ENCODE measurements around the gene CCDC136.
A peak's percentile ranks its signal among the peaks of the same experiment; 100 is the strongest.

Gene CCDC136

GRCh38 chr7:128833148-128833945, 41.6 kb downstream of the CCDC136 start:
- DNase-seq, result peak; percentile 16

GRCh38 chr7:128833946-128834325, 42.2 kb downstream of the CCDC136 start:
- DNase-seq, result no peak

- no peak for DNase-seq
These were observed 43.5 kb downstream of the CCDC136 start for GRCh38 chr7:128835231-128835751.

- DNase-seq, result no peak
These were observed 44.2 kb downstream of the CCDC136 start for GRCh38 chr7:128835790-128836641.

- no peak for DNase-seq
These were observed 45.1 kb downstream of the CCDC136 start for GRCh38 chr7:128836729-128837348.

- DNase-seq, result no peak
These were observed 45.8 kb downstream of the CCDC136 start for GRCh38 chr7:128837521-128837921.

GRCh38 chr7:128838109-128838779, 46.5 kb downstream of the CCDC136 start:
- no peak for DNase-seq

- DNase-seq, result no peak
These were observed 47.4 kb downstream of the CCDC136 start for GRCh38 chr7:128838981-128839731.

GRCh38 chr7:128839751-128840177, 48.0 kb downstream of the CCDC136 start:
- no peak for DNase-seq

GRCh38 chr7:128840326-128841170, 48.8 kb downstream of the CCDC136 start:
- no peak for DNase-seq

- no peak for DNase-seq
These were observed 49.5 kb downstream of the CCDC136 start for GRCh38 chr7:128841171-128841690.

GRCh38 chr7:128841921-128842673, 50.3 kb downstream of the CCDC136 start:
- peak; percentile 63 for DNase-seq

- DNase-seq, result no peak
These were observed 51.2 kb downstream of the CCDC136 start for GRCh38 chr7:128842674-128843641.

GRCh38 chr7:128843938-128844621, 52.3 kb downstream of the CCDC136 start:
- no peak for DNase-seq

GRCh38 chr7:128844777-128845311, 53.1 kb downstream of the CCDC136 start:
- no peak for DNase-seq

GRCh38 chr7:128845475-128845874, 53.7 kb downstream of the CCDC136 start:
- no peak for DNase-seq

GRCh38 chr7:128845987-128846386, 54.2 kb downstream of the CCDC136 start:
- DNase-seq, result no peak
